ENCODE results near the gene PPIL3. TPM values are rescaled to one million over a fixed set of nuclear protein-coding genes. Genes with fewer than 3 reads are reported as not detected.

Gene PPIL3
- total RNA-seq, 1 experiment from 2014 or later: 49.0 TPM

DNA sequence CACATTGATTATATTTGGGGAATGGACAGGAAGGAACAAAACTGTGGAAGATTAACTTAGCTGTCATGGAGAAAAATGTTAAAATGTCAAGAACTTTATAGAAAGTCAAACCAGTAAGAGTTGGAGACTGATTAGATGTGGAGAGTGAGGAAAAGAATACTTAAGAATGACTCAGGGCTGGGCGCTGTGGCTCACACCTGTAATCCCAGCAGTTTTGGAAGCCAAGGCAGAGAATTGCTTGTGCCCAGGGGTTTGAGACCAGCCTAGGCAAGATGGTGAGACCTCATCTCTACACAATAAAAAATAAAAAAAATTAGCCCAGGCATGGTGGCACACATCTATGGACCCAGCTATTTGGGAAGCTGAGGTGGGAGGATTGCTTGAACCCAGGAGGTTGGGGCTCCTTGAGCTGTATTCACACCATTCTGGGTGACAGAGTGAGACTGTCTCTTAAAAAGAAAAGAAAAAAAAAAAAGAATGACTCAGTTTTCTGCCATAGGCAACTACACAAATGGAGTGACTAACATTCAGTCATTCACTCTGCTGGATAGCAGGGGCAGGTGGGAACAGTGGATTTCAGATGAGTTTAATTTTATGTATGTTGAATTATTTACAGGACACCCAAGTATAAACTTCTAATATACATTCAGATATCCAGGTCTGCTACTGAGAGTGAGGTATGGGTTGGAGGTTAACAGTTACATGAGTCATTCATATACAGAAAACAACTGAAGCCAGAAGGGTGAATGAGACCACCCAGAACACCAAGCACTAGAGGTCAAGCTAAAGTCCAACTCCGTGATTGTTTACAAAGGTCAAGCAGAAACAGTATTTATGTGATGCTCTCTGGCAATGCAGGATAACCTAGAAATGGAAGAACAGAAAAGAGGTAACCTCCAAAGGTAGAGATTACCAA lies 40.7 kb upstream of the PPIL3 start:
- POLR2A ChIA-PET (ENCODE audit: unreplicated experiment): no interaction called here
- Histone ChIP-seq H2AFZ (no peak overlapping the region), H4K20me1 (ENCODE audit: insufficient read depth) (no peaks in the 10 kb centered on the region), H3K9me2 (ENCODE audit: insufficient read depth) (no peaks in the 10 kb centered on the region), H3K4me3 (no peak overlapping the region), H3F3A (ENCODE audit: insufficient read depth, low read depth) (no peaks in the 10 kb centered on the region), H3K36me3 (ENCODE audit: low read depth) (peaks cover 16% of the 10 kb centered on the region; the same call in 1 of the 2 replicates), H3K9me3 (ENCODE audit: insufficient read depth, low read depth) (no peaks in the 10 kb centered on the region), H3K27me3 (ENCODE audit: insufficient read depth, low read depth) (no peaks in the 10 kb centered on the region), H3K4me2 (no peak overlapping the region), H3K4me1 (replicated peaks; ENCODE audit: insufficient read depth) (no peaks in the 10 kb centered on the region), H3K79me2 (ENCODE audit: low read depth) (no peaks in the 10 kb centered on the region), H3K27ac (no peak overlapping the region)
- BruUV-seq (replicated peaks): no TSS peak
- TF ChIP-seq EZH2 (IDR thresholded peaks at IDR 0.05; ENCODE audit: low read depth): no peak
- TF ChIP-seq, protein P1, sequence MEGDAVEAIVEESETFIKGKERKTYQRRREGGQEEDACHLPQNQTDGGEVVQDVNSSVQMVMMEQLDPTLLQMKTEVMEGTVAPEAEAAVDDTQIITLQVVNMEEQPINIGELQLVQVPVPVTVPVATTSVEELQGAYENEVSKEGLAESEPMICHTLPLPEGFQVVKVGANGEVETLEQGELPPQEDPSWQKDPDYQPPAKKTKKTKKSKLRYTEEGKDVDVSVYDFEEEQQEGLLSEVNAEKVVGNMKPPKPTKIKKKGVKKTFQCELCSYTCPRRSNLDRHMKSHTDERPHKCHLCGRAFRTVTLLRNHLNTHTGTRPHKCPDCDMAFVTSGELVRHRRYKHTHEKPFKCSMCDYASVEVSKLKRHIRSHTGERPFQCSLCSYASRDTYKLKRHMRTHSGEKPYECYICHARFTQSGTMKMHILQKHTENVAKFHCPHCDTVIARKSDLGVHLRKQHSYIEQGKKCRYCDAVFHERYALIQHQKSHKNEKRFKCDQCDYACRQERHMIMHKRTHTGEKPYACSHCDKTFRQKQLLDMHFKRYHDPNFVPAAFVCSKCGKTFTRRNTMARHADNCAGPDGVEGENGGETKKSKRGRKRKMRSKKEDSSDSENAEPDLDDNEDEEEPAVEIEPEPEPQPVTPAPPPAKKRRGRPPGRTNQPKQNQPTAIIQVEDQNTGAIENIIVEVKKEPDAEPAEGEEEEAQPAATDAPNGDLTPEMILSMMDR (conservative IDR thresholded peaks at IDR 0.05): no peak
- intact Hi-C loops (cut with micrococcal nuclease; ENCODE audit: unreplicated experiment): no loop called here
- DNase-seq: no peak
- CTCF ChIA-PET: interaction anchor here (0.7 kb wide), 1 partner anchor 139 kb away, joined by 4 read pairs; no protein-coding TSS in a partner anchor

DNA sequence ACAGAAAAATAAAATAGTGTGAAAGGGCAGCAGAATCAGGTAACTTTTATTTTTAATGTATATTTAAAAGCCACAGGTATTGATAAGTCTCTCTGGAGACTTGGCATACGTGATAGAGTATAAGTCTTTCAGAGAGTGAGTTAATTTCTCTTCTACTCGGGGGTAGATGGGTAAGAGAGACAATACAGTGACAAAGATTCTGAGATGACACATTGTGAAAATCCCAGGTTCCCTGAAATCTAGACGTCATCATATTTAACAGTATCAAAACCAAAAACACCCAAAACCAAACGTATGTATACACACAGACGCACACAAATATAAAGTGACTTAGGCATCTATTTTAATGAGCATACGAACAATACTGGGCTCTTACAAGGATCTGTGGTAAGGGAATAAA lies 33.6 kb upstream of the PPIL3 start:
- ChIA-PET POLR2A (ENCODE audit: unreplicated experiment) (no interaction called here), CTCF (no interaction called here)
- BruUV-seq (replicated peaks): no TSS peak

DNA sequence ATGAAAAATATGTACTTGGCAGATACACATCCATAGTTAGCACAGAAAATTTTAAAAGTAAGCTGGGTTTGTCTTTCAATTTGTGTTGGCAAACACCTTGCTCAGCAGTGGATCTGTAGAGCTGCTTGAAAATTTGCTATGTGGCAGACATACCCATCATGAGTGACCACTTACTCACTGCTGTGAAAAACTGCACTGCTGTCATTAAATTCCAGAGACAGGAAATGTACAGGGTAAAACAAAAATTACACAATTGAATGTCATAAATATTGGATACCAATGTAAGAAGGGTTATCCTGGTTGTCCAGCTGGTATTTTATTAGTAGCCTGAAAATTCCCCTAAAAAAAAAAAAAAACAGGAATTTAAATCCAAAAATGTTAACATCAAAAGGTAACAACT lies 24.8 kb upstream of the PPIL3 start:
- Histone ChIP-seq H3K9me2 (ENCODE audit: insufficient read depth) (no peaks in the 10 kb centered on the region), H3K4me3 (no peak overlapping the region), H2AFZ (no peak overlapping the region), H3K4me1 (replicated peaks; ENCODE audit: insufficient read depth) (no peaks in the 10 kb centered on the region), H3K27me3 (ENCODE audit: insufficient read depth, low read depth) (no peaks in the 10 kb centered on the region), H3K79me2 (ENCODE audit: low read depth) (no peaks in the 10 kb centered on the region), H3F3A (ENCODE audit: insufficient read depth, low read depth) (peaks cover 23% of the 10 kb centered on the region; the same call in 1 of the 2 replicates), H3K36me3 (ENCODE audit: low read depth) (peaks cover 10% of the 10 kb centered on the region; the same call in 1 of the 2 replicates), H3K4me2 (no peak overlapping the region), H3K9me3 (ENCODE audit: insufficient read depth, low read depth) (no peaks in the 10 kb centered on the region), H4K20me1 (ENCODE audit: insufficient read depth) (no peaks in the 10 kb centered on the region), H3K27ac (no peak overlapping the region)
- POLR2A ChIA-PET (ENCODE audit: unreplicated experiment): no interaction called here
- CTCF ChIA-PET: no interaction called here
- intact Hi-C loops (cut with micrococcal nuclease; ENCODE audit: unreplicated experiment): no loop called here
- BruUV-seq (replicated peaks): no TSS peak
- no peak for DNase-seq
- TF ChIP-seq EZH2 (IDR thresholded peaks at IDR 0.05; ENCODE audit: low read depth): no peak
- TF ChIP-seq, protein P1 (conservative IDR thresholded peaks at IDR 0.05): no peak

More for the DNA sequence above, 33.6 kb upstream of the PPIL3 start:
- no peaks in the 10 kb centered on the region for H4K20me1 ChIP-seq (ENCODE audit: insufficient read depth)
- no peak overlapping the region for H3K4me3 ChIP-seq
- no peaks in the 10 kb centered on the region for H3K27me3 ChIP-seq (ENCODE audit: insufficient read depth, low read depth)
- H3K4me2 ChIP-seq: no peak overlapping the region
- H2AFZ ChIP-seq: no peak overlapping the region
- H3K27ac ChIP-seq: no peak overlapping the region
- H3F3A ChIP-seq (ENCODE audit: insufficient read depth, low read depth): no peaks in the 10 kb centered on the region; the same call in 1 of the 2 replicates
- H3K4me1 ChIP-seq (replicated peaks; ENCODE audit: insufficient read depth): no peaks in the 10 kb centered on the region
- no peaks in the 10 kb centered on the region for H3K9me2 ChIP-seq (ENCODE audit: insufficient read depth)
- DNase-seq: no peak
- TF ChIP-seq, protein P1 (conservative IDR thresholded peaks at IDR 0.05): no peak
- no peak for TF ChIP-seq EZH2 (IDR thresholded peaks at IDR 0.05; ENCODE audit: low read depth)
- no peaks in the 10 kb centered on the region for H3K79me2 ChIP-seq (ENCODE audit: low read depth)
- intact Hi-C loops (cut with micrococcal nuclease; ENCODE audit: unreplicated experiment): no loop called here
- no peaks in the 10 kb centered on the region for H3K9me3 ChIP-seq (ENCODE audit: insufficient read depth, low read depth)
- peaks cover 19% of the 10 kb centered on the region for H3K36me3 ChIP-seq (ENCODE audit: low read depth)

Data from PC-9 (cell line).